Tibial artery (tissue), 4 donors: ENCODE measurements around the gene PADI1.

ENCODE experiments used
- DNase-seq, 2 donors: peaks; one replicate each; pipeline ENCODE4 v3.0.0-alpha.2; 2019
- H3K27ac ChIP-seq, 2 donors: fragments of 200-600 bp; sonication (generic) in 1 of 2; 1 replicate in 1 of 2; 2 replicates in 1 of 2; pipeline ENCODE4 v1.5.1; 2018 to 2019; ENCODE audit warnings: mild to moderate bottlenecking in 1 of 2
- H3K27me3 ChIP-seq, 2 donors: fragments of 200-600 bp; sonication (generic) in 1 of 2; one replicate each; pipeline versions ENCODE4 v1.5.1 to v1.6.0; 2016 to 2019
- H3K36me3 ChIP-seq, 3 donors: fragments of 200-600 bp; sonication (generic) in 2 of 3; one replicate each; pipeline ENCODE4 v1.5.1; 2016 to 2019; ENCODE audit warnings: mild to moderate bottlenecking in 2 of 3
- H3K4me1 ChIP-seq, 4 donors: fragments of 200-600 bp; sonication (generic) in 2 of 4; 1 replicate in 3 of 4; 2 replicates in 1 of 4; pipeline ENCODE4 v1.5.1; 2016 to 2019
- H3K4me3 ChIP-seq, 2 donors: fragments of 200-600 bp; sonication (generic) in 1 of 2; 1 replicate in 1 of 2; 2 replicates in 1 of 2; pipeline ENCODE4 v1.5.1; 2018 to 2019; ENCODE audit warnings: mild to moderate bottlenecking in 2 of 2
- H3K9me3 ChIP-seq, 3 donors: fragments of 200-600 bp; sonication (generic) in 1 of 3; one replicate each; pipeline ENCODE4 v1.5.1; 2016 to 2019
- CTCF ChIP-seq, 2 experiments: fragments of 200-600 bp in 1 of 2; fragments of 450-650 bp in 1 of 2; IDR thresholded peaks; one replicate each; pipeline ENCODE4 v1.5.1; 2017 to 2019; ENCODE audit warnings: antibody characterized with exemption in 2 of 2, mild to moderate bottlenecking in 1 of 2, moderate library complexity in 1 of 2
- intact Hi-C: fragments of 100-400 bp; cut with DNase I; formaldehyde crosslinking; loops from one replicate; pipeline ENCODE4 v1.15.0; 2023; ENCODE audit warnings: low total_unique reads

The PADI1 gene

DNA sequence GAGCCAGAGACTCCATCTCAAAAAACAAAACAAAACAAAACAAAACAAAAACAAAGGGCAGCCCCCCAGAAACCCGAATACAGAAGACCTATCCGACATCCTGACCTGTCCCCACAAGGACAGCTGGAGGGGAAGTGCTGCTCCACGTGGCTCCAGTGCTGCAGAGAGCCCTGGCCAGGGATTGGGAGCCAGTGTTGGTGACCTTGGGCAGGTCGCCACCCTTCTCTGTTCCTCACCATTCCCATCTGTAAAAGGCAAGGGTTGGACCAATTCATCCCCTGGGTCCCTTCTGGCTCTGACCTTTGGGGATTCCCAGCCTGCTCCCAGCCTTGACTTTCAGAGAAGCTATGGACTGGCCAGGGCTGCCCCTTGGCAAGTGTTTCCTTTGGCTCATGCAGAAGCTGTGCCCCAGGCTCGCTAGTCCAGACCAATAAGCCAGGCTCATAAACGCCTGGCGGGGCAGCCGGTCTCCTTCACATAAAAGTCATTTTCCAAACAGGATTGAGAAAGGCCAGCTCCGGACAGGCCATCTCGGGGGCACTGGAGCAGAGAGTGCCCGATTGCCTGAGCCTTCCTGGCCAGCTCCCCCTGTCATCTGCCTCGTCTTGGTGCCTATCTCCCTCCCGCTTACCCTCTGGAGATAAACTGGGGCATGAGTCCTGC, 20.0 kb upstream of the PADI1 start:
- DNase-seq = no peak
- Histone ChIP-seq H3K4me3 (no peak overlapping the region), H3K9me3 (no peaks in the 10 kb centered on the region), H3K27me3 (peaks cover 0 to 33% of the 10 kb centered on the region in 2 donors), H3K4me1 (peaks cover 0 to 8% (median 0%) of the 10 kb centered on the region in 4 donors), H3K36me3 (no peaks in the 10 kb centered on the region), H3K27ac (no peak overlapping the region)
- intact Hi-C loops = no loop called here
- TF ChIP-seq CTCF (IDR thresholded peaks at IDR 0.05) = no peak

DNA sequence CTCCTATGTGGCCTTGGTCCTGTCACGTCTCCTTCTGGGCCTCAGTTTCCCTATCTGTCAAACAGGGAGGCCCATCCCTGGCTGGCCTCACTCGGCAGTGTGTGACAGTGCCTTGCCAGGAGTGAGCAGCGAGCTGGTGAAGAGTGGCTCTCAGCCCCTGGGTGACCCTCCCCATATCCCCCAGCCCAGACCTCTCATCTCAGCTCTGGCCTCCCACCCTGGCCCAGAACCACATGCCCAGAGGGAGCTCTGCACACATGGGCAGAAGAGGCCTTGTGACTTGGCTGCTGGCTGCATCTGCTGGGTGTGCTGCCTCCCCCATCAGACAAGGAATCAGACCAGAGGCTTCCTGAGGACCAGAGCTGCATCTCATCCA, 19.5 kb upstream of the PADI1 start:
- DNase-seq = no peak
- no peaks in the 10 kb centered on the region for H3K9me3 ChIP-seq
- H3K36me3 ChIP-seq = no peaks in the 10 kb centered on the region
- TF ChIP-seq CTCF (IDR thresholded peaks at IDR 0.05) = no peak
- intact Hi-C loops = no loop called here
- H3K4me1 ChIP-seq = peaks cover 0 to 13% (median 0%) of the 10 kb centered on the region in 4 donors
- H3K27me3 ChIP-seq = peaks cover 0 to 34% of the 10 kb centered on the region in 2 donors
- H3K4me3 ChIP-seq = no peak overlapping the region
- H3K27ac ChIP-seq = no peak overlapping the region

DNA sequence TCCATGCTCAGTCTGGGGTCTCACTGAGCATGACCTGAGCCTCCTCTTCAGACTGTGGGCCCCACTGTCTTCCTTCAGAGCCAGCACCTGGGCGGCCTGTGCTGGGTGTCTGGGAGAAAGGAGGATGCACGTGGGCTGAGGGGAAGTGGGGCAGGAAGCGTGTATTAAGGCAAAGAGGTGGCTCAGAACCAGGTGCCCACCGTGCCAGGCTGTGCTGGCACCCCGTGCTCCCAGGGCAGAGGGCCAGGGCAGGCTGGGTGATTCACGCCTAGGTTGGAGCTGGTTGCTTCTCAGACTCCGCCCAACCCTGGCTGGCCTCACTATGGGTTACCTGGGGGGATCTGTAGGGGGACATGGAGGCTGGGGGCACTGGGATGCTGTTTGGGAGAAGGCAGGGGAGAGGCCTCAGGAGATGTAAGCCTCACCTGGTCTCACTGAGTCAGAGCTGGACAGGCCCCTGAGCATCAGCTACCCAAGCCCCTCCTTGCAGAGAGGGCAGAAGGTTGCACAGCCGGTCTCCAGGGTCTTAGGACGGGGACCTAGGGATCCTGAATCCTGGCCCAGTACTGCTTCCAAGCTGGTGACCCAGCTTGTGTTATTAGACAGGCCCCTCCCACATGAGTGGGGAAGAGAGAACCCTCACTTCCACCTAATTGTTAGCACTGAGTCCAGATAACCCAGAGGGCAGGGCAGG, 18.6 kb upstream of the PADI1 start:
- TF ChIP-seq CTCF (IDR thresholded peaks at IDR 0.05) = no peak
- no peak for DNase-seq
- Histone ChIP-seq H3K36me3 (no peaks in the 10 kb centered on the region), H3K4me1 (peaks cover 0 to 16% (median 0%) of the 10 kb centered on the region in 4 donors), H3K27me3 (peaks cover 0 to 38% of the 10 kb centered on the region in 2 donors), H3K4me3 (no peak overlapping the region), H3K9me3 (no peaks in the 10 kb centered on the region), H3K27ac (no peak overlapping the region)
- intact Hi-C loops = no loop called here

- no peak for TF ChIP-seq CTCF (IDR thresholded peaks at IDR 0.05)
- no peak for DNase-seq
- Histone ChIP-seq H3K4me1 (peaks cover 0 to 16% (median 0%) of the 10 kb centered on the region in 4 donors), H3K4me3 (no peak overlapping the region), H3K9me3 (no peaks in the 10 kb centered on the region), H3K36me3 (no peaks in the 10 kb centered on the region), H3K27ac (no peak overlapping the region), H3K27me3 (peaks cover 0 to 34% of the 10 kb centered on the region in 2 donors)
- intact Hi-C loops = no loop called here
Measured at GRCh38 chr1:17187051-17187450, 17.9 kb upstream of the PADI1 start.

DNA sequence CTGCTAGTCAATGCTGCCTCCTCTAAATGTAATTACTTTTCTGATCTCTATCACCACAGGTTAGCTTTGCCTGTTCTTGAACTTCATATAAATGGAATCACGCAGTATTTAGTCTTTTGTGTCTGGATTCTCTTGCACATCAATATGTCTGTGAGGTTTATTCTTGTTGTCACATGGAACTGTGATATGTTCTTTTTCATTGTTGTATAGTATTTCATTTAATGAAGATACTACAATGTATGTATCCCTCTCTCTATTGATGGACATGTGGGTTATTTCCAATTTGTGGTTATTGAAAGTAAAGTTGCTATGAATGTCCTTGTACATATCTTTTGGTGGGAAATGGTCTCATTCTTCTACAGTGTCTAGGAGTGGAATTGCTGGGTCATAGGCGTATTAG, 16.7 kb upstream of the PADI1 start:
- H3K36me3 ChIP-seq = no peaks in the 10 kb centered on the region
- peaks cover 0 to 23% of the 10 kb centered on the region in 2 donors for H3K27me3 ChIP-seq
- no peak overlapping the region for H3K4me3 ChIP-seq
- H3K27ac ChIP-seq = no peak overlapping the region
- peaks cover 0 to 16% (median 0%) of the 10 kb centered on the region in 4 donors for H3K4me1 ChIP-seq
- DNase-seq = no peak
- intact Hi-C loops = no loop called here
- H3K9me3 ChIP-seq = no peaks in the 10 kb centered on the region
- TF ChIP-seq CTCF (IDR thresholded peaks at IDR 0.05) = no peak
